Measurements from ENCODE around the gene STAM2. TPM values are rescaled to one million over a fixed set of nuclear protein-coding genes. Genes with fewer than 3 reads are reported as not detected.
"Not testable (repeated sequence)": the region's sequence is repeated elsewhere in the genome, so short reads cannot be mapped to it uniquely, and the experiment has no call there.

Gene STAM2
- total RNA-seq, 1 experiment from 2014 or later = 28.1 TPM

GRCh38 chr2:152094014-152094413 lies 81.5 kb downstream of the STAM2 start:
- Histone ChIP-seq H3K36me3 (ENCODE audit: insufficient read depth, low read length, poor library complexity, severe bottlenecking) (no peaks in the 10 kb centered on the region), H3K9me3 (ENCODE audit: low read depth, low read length, poor library complexity, severe bottlenecking) (no peaks in the 10 kb centered on the region), H3K27me3 (replicated peaks; ENCODE audit: insufficient read depth, low read depth, low read length, poor library complexity) (peaks cover 48% of the 10 kb centered on the region), H3K4me3 (ENCODE audit: low read depth, low read length, poor library complexity, severe bottlenecking) (no peak overlapping the region), H3K27ac (ENCODE audit: low read depth, low read length, poor library complexity, severe bottlenecking) (no peak overlapping the region), H3K4me1 (ENCODE audit: insufficient read depth, low read length, poor library complexity, severe bottlenecking) (peaks cover 15% of the 10 kb centered on the region)
- CTCF ChIA-PET = no interaction called here
- DNase-seq (ENCODE audit: low spot score) = no peak
- BruUV-seq (replicated peaks) = no TSS peak
- TF ChIP-seq EZH2 (IDR thresholded peaks at IDR 0.05; ENCODE audit: borderline replicate concordance, low read depth, low read length, poor library complexity, severe bottlenecking) (no peak), CTCF (conservative IDR thresholded peaks at IDR 0.05; ENCODE audit: low read depth, low read length) (no peak)
- POLR2A ChIA-PET (ENCODE audit: low non-redundant PET) = no interaction called here
- intact Hi-C loops (cut with micrococcal nuclease; ENCODE audit: unreplicated experiment) = no loop called here

GRCh38 chr2:152093464-152093863 lies 82.1 kb downstream of the STAM2 start:
- BruUV-seq (replicated peaks) = no TSS peak
- TF ChIP-seq CTCF (conservative IDR thresholded peaks at IDR 0.05; ENCODE audit: low read depth, low read length) (no peak), EZH2 (IDR thresholded peaks at IDR 0.05; ENCODE audit: borderline replicate concordance, low read depth, low read length, poor library complexity, severe bottlenecking) (no peak)
- peaks cover 12% of the 10 kb centered on the region for H3K4me1 ChIP-seq (ENCODE audit: insufficient read depth, low read length, poor library complexity, severe bottlenecking)
- H3K36me3 ChIP-seq (ENCODE audit: insufficient read depth, low read length, poor library complexity, severe bottlenecking) = no peaks in the 10 kb centered on the region
- H3K27ac ChIP-seq (ENCODE audit: low read depth, low read length, poor library complexity, severe bottlenecking) = no peak overlapping the region
- CTCF ChIA-PET = no interaction called here
- peaks cover 43% of the 10 kb centered on the region for H3K27me3 ChIP-seq (replicated peaks; ENCODE audit: insufficient read depth, low read depth, low read length, poor library complexity)
- DNase-seq (ENCODE audit: low spot score) = no peak
- H3K4me3 ChIP-seq (ENCODE audit: low read depth, low read length, poor library complexity, severe bottlenecking) = no peak overlapping the region
- POLR2A ChIA-PET (ENCODE audit: low non-redundant PET) = interaction anchor here (0.5 kb wide), 1 partner anchor 10 kb away, joined by 3 read pairs; no protein-coding TSS in a partner anchor
- H3K9me3 ChIP-seq (ENCODE audit: low read depth, low read length, poor library complexity, severe bottlenecking) = no peaks in the 10 kb centered on the region
- intact Hi-C loops (cut with micrococcal nuclease; ENCODE audit: unreplicated experiment) = no loop called here

GRCh38 chr2:152092095-152092494 lies 83.5 kb downstream of the STAM2 start:
- no peak overlapping the region for H3K4me3 ChIP-seq (ENCODE audit: low read depth, low read length, poor library complexity, severe bottlenecking)
- POLR2A ChIA-PET (ENCODE audit: low non-redundant PET) = no interaction called here
- no peaks in the 10 kb centered on the region for H3K36me3 ChIP-seq (ENCODE audit: insufficient read depth, low read length, poor library complexity, severe bottlenecking)
- CTCF ChIA-PET = no interaction called here
- H3K9me3 ChIP-seq (ENCODE audit: low read depth, low read length, poor library complexity, severe bottlenecking) = no peaks in the 10 kb centered on the region
- intact Hi-C loops (cut with micrococcal nuclease; ENCODE audit: unreplicated experiment) = no loop called here
- H3K4me1 ChIP-seq (ENCODE audit: insufficient read depth, low read length, poor library complexity, severe bottlenecking) = no peaks in the 10 kb centered on the region
- TF ChIP-seq CTCF (conservative IDR thresholded peaks at IDR 0.05; ENCODE audit: low read depth, low read length) (no peak), EZH2 (IDR thresholded peaks at IDR 0.05; ENCODE audit: borderline replicate concordance, low read depth, low read length, poor library complexity, severe bottlenecking) (no peak)
- no peak overlapping the region for H3K27ac ChIP-seq (ENCODE audit: low read depth, low read length, poor library complexity, severe bottlenecking)
- BruUV-seq (replicated peaks) = no TSS peak
- no peak for DNase-seq (ENCODE audit: low spot score)
- peaks cover 29% of the 10 kb centered on the region for H3K27me3 ChIP-seq (replicated peaks; ENCODE audit: insufficient read depth, low read depth, low read length, poor library complexity)

- peaks cover 15% of the 10 kb centered on the region for H3K27me3 ChIP-seq (replicated peaks; ENCODE audit: insufficient read depth, low read depth, low read length, poor library complexity)
- H3K4me3 ChIP-seq (ENCODE audit: low read depth, low read length, poor library complexity, severe bottlenecking); CTCF ChIA-PET; DNase-seq (ENCODE audit: low spot score); BruUV-seq (replicated peaks); intact Hi-C loops (cut with micrococcal nuclease; ENCODE audit: unreplicated experiment); H3K27ac ChIP-seq (ENCODE audit: low read depth, low read length, poor library complexity, severe bottlenecking); H3K4me1 ChIP-seq (ENCODE audit: insufficient read depth, low read length, poor library complexity, severe bottlenecking); H3K36me3 ChIP-seq (ENCODE audit: insufficient read depth, low read length, poor library complexity, severe bottlenecking); POLR2A ChIA-PET (ENCODE audit: low non-redundant PET); H3K9me3 ChIP-seq (ENCODE audit: low read depth, low read length, poor library complexity, severe bottlenecking): not testable (repeated sequence)
Observed at GRCh38 chr2:152090726-152091125, 84.8 kb downstream of the STAM2 start.

Data from A673 (cell line).